ENCODE results near the gene POLR3B.

DNA sequence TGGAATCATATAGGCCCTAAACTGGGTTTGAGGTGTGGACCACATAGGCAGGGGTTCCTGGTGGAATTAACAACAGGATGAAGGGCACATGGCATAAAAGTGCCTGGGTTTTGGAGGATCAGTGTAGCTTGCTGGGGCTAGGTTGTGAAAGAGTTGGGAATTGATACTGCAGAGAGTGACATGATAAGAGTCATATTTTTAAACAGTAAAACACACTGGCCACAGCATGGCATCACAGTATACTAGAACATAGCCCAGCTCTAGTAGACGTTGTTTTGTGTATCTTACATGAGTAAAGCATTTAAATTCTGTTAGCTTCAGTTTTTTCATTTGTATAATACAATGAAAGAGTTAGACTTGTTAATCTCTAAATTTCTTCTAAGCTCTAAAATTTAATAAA lies 102.0 kb downstream of the POLR3B start:
- TF ChIP-seq, protein P1, sequence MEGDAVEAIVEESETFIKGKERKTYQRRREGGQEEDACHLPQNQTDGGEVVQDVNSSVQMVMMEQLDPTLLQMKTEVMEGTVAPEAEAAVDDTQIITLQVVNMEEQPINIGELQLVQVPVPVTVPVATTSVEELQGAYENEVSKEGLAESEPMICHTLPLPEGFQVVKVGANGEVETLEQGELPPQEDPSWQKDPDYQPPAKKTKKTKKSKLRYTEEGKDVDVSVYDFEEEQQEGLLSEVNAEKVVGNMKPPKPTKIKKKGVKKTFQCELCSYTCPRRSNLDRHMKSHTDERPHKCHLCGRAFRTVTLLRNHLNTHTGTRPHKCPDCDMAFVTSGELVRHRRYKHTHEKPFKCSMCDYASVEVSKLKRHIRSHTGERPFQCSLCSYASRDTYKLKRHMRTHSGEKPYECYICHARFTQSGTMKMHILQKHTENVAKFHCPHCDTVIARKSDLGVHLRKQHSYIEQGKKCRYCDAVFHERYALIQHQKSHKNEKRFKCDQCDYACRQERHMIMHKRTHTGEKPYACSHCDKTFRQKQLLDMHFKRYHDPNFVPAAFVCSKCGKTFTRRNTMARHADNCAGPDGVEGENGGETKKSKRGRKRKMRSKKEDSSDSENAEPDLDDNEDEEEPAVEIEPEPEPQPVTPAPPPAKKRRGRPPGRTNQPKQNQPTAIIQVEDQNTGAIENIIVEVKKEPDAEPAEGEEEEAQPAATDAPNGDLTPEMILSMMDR (conservative IDR thresholded peaks at IDR 0.05; ENCODE audit: low read depth, low read length) = no peak
- TF ChIP-seq EZH2 (IDR thresholded peaks at IDR 0.05; ENCODE audit: borderline replicate concordance, low read depth, low read length, poor library complexity, severe bottlenecking) = no peak
